Neural cell (in vitro differentiated cells): ENCODE data around the gene CDH4. TPM values are rescaled to one million over a fixed set of nuclear protein-coding genes. Genes with fewer than 3 reads are reported as not detected.

Experiments used
- H2AFZ ChIP-seq: fragments of 200-600, 300-800 bp; sonication (generic), shearing (Covaris generic); 2 replicates; pipeline ENCODE4 v1.6.0; 2014; ENCODE audit warnings: low read depth, mild to moderate bottlenecking, antibody characterized with exemption, low read length, moderate library complexity
- H3F3A ChIP-seq: fragments of 200-600 bp; shearing (Covaris generic); 2 replicates; pipeline ENCODE4 v1.6.1; 2016; ENCODE audit warnings: mild to moderate bottlenecking, moderate library complexity, mixed read lengths, antibody characterized with exemption, low read length; ENCODE audit not compliant: insufficient read depth, poor library complexity, severe bottlenecking
- H3K27ac ChIP-seq: fragments of 200-600, 300-800 bp; sonication (generic), shearing (Covaris generic); 2 replicates; pipeline ENCODE4 v1.5.1; 2014; ENCODE audit warnings: mild to moderate bottlenecking, low read length, moderate library complexity
- H3K27me3 ChIP-seq: fragments of 300-800, 200-600 bp; sonication (generic), shearing (Covaris generic); 2 replicates; pipeline ENCODE4 v1.6.0; 2014; ENCODE audit warnings: mild to moderate bottlenecking, low read depth, low read length, moderate library complexity; ENCODE audit not compliant: insufficient read depth
- H3K36me3 ChIP-seq: fragments of 300-800, 200-600 bp; sonication (generic), shearing (Covaris generic); 2 replicates; pipeline ENCODE4 v1.5.1; 2014; ENCODE audit warnings: mild to moderate bottlenecking, antibody characterized with exemption, low read length, moderate library complexity; ENCODE audit not compliant: insufficient read depth
- H3K4me2 ChIP-seq: fragments of 300-800, 200-600 bp; sonication (generic), shearing (Covaris generic); 2 replicates; pipeline ENCODE4 v1.6.0; 2014; ENCODE audit warnings: mild to moderate bottlenecking, low read length
- H3K4me3 ChIP-seq: fragments of 300-800, 200-600 bp; sonication (generic), shearing (Covaris generic); 2 replicates; pipeline ENCODE4 v1.5.1; 2014; ENCODE audit warnings: mild to moderate bottlenecking, low read length, moderate library complexity
- H3K79me2 ChIP-seq: fragments of 200-600 bp; shearing (Covaris generic); replicated peaks from 2 replicates; pipeline ENCODE4 v1.6.0; 2014; ENCODE audit warnings: mild to moderate bottlenecking, low read length, moderate library complexity; ENCODE audit not compliant: insufficient read depth
- H3K9ac ChIP-seq: fragments of 300-800, 200-600 bp; sonication (generic), shearing (Covaris generic); 2 replicates; pipeline ENCODE4 v1.6.1; 2016; ENCODE audit warnings: mild to moderate bottlenecking, low read length, mixed read lengths
- H3K9me2 ChIP-seq: fragments of 200-600 bp; shearing (Covaris generic); 2 replicates; pipeline ENCODE4 v1.6.1; 2016; ENCODE audit warnings: mild to moderate bottlenecking, low read length, mixed read lengths; ENCODE audit not compliant: insufficient read depth
- H3K9me3 ChIP-seq: fragments of 200-600, 300-800 bp; sonication (generic), shearing (Covaris generic); 2 replicates; pipeline ENCODE4 v1.6.1; 2016; ENCODE audit warnings: mild to moderate bottlenecking, mixed run types, low read length, moderate library complexity, mixed read lengths
- H4K20me1 ChIP-seq: fragments of 200-600 bp; shearing (Covaris generic); 2 replicates; pipeline ENCODE4 v1.6.1; 2016; ENCODE audit warnings: mild to moderate bottlenecking, mixed run types; ENCODE audit not compliant: insufficient read depth
- EP300 ChIP-seq: fragments of 450-650 bp; conservative IDR thresholded peaks from 2 replicates; pipeline ENCODE4 v1.6.1; 2014; ENCODE audit warnings: antibody characterized with exemption, mild to moderate bottlenecking, moderate library complexity; ENCODE audit not compliant: poor library complexity, severe bottlenecking
- EZH2 ChIP-seq: fragments of 200-600, 300-800 bp; shearing (Covaris generic), sonication (generic); IDR thresholded peaks from 2 replicates; pipeline ENCODE4 v1.6.1; 2014; ENCODE audit warnings: antibody characterized with exemption, low read length, borderline replicate concordance, mild to moderate bottlenecking; ENCODE audit not compliant: insufficient read depth, poor library complexity, severe bottlenecking
- MXI1 ChIP-seq: fragments of 450-650 bp; conservative IDR thresholded peaks from 2 replicates; pipeline ENCODE4 v1.6.1; 2014; ENCODE audit warnings: antibody characterized with exemption, mild to moderate bottlenecking; ENCODE audit not compliant: poor library complexity, severe bottlenecking
- POLR2AphosphoS5 ChIP-seq: IDR thresholded peaks from 2 replicates; pipeline ENCODE4 v1.6.1; 2012
- RAD21 ChIP-seq: fragments of 450-650 bp; conservative IDR thresholded peaks from 2 replicates; pipeline ENCODE4 v1.6.1; 2014; ENCODE audit warnings: antibody characterized with exemption, mild to moderate bottlenecking, moderate library complexity
- SMC3 ChIP-seq: fragments of 450-650 bp; conservative IDR thresholded peaks from 2 replicates; pipeline ENCODE4 v1.6.1; 2014; ENCODE audit warnings: antibody characterized with exemption, mild to moderate bottlenecking, moderate library complexity; ENCODE audit not compliant: poor library complexity
- TAF1 ChIP-seq: IDR thresholded peaks from 2 replicates; pipeline ENCODE4 v1.6.1; 2012; ENCODE audit warnings: low read depth
- polyA plus RNA-seq: library from polyadenylated mRNA; depleted of rRNA; stranded (reverse); fragments of >200 nt; gene quantifications from 2 replicates; pipeline ENCODE4 v1.2.3, GENCODE V29; 2014
- TF ChIP-seq, protein P1 (sequence below): IDR thresholded peaks from 2 replicates; pipeline ENCODE4 v1.6.1; 2012; ENCODE audit warnings: borderline replicate concordance
- TF ChIP-seq, protein P2 (sequence below): fragments of 450-650 bp; IDR thresholded peaks from 2 replicates; pipeline ENCODE4 v1.5.1; 2014; ENCODE audit warnings: antibody characterized with exemption, mild to moderate bottlenecking, moderate library complexity; ENCODE audit not compliant: poor library complexity, severe bottlenecking

Gene CDH4
- polyA plus RNA-seq, 1 donor from 2014 or later, result 24.6 TPM

DNA sequence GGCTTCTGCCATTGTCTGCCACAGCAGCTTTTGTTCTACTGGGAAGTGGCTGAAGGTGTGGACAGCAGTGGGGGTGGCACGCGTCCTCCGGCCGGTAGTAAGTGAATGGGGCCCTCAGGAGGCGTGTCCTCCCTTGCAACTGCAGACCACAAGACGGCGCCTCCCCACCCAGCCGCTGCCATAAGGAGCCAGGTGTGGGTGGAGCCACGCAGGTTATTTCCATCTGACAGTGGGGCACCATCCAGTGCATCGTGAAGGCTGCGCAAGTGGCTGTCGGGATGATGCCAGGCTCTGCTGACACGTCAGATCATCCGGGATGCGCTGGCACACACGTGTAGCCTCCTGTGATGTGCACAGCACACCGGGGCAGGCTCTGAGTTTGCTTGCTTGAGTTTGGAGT is 379.7 kb downstream of the CDH4 start:
- TF ChIP-seq MXI1 (no peak), SMC3 (no peak), EZH2 (no peak), POLR2AphosphoS5 (no peak), RAD21 (no peak), TAF1 (no peak)
- TF ChIP-seq, protein P1, sequence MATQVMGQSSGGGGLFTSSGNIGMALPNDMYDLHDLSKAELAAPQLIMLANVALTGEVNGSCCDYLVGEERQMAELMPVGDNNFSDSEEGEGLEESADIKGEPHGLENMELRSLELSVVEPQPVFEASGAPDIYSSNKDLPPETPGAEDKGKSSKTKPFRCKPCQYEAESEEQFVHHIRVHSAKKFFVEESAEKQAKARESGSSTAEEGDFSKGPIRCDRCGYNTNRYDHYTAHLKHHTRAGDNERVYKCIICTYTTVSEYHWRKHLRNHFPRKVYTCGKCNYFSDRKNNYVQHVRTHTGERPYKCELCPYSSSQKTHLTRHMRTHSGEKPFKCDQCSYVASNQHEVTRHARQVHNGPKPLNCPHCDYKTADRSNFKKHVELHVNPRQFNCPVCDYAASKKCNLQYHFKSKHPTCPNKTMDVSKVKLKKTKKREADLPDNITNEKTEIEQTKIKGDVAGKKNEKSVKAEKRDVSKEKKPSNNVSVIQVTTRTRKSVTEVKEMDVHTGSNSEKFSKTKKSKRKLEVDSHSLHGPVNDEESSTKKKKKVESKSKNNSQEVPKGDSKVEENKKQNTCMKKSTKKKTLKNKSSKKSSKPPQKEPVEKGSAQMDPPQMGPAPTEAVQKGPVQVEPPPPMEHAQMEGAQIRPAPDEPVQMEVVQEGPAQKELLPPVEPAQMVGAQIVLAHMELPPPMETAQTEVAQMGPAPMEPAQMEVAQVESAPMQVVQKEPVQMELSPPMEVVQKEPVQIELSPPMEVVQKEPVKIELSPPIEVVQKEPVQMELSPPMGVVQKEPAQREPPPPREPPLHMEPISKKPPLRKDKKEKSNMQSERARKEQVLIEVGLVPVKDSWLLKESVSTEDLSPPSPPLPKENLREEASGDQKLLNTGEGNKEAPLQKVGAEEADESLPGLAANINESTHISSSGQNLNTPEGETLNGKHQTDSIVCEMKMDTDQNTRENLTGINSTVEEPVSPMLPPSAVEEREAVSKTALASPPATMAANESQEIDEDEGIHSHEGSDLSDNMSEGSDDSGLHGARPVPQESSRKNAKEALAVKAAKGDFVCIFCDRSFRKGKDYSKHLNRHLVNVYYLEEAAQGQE, result no peak
- TF ChIP-seq, protein P2, sequence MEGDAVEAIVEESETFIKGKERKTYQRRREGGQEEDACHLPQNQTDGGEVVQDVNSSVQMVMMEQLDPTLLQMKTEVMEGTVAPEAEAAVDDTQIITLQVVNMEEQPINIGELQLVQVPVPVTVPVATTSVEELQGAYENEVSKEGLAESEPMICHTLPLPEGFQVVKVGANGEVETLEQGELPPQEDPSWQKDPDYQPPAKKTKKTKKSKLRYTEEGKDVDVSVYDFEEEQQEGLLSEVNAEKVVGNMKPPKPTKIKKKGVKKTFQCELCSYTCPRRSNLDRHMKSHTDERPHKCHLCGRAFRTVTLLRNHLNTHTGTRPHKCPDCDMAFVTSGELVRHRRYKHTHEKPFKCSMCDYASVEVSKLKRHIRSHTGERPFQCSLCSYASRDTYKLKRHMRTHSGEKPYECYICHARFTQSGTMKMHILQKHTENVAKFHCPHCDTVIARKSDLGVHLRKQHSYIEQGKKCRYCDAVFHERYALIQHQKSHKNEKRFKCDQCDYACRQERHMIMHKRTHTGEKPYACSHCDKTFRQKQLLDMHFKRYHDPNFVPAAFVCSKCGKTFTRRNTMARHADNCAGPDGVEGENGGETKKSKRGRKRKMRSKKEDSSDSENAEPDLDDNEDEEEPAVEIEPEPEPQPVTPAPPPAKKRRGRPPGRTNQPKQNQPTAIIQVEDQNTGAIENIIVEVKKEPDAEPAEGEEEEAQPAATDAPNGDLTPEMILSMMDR, result no peak
- H3K4me2 ChIP-seq, result no peak overlapping the region
- no peaks in the 10 kb centered on the region for H3F3A ChIP-seq
- no peak overlapping the region for H3K9ac ChIP-seq
- H3K27ac ChIP-seq, result no peak overlapping the region
- H3K27me3 ChIP-seq, result no peaks in the 10 kb centered on the region
- H4K20me1 ChIP-seq, result no peaks in the 10 kb centered on the region
- H3K4me3 ChIP-seq, result no peak overlapping the region
- H3K36me3 ChIP-seq, result no peaks in the 10 kb centered on the region
- no peaks in the 10 kb centered on the region for H3K9me2 ChIP-seq
- no peaks in the 10 kb centered on the region for H3K79me2 ChIP-seq
- H3K9me3 ChIP-seq, result no peaks in the 10 kb centered on the region
- no peak overlapping the region for H2AFZ ChIP-seq

DNA sequence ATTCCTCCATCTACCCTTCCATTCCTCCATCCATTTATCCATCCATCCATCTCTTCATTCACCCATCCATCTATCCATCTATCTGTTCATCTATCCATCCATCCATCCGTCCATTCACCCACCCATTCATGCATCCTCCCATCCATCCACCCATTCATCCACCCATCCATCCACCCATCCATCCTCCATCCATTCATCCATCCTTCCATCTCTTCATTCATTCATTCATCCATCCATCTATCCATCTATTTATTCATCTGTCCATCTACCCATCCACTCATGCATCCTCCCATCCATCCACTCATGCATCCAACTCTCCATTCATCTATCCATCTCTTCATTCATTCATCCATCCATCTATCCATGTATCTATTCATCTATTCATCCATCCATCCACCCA is 380.9 kb downstream of the CDH4 start:
- Histone ChIP-seq H3K9ac (no peak overlapping the region), H2AFZ (no peak overlapping the region), H3F3A (no peaks in the 10 kb centered on the region), H3K9me3 (no peaks in the 10 kb centered on the region), H3K27me3 (no peaks in the 10 kb centered on the region), H3K36me3 (no peaks in the 10 kb centered on the region), H3K4me3 (no peak overlapping the region), H3K27ac (no peak overlapping the region), H4K20me1 (no peaks in the 10 kb centered on the region), H3K9me2 (no peaks in the 10 kb centered on the region), H3K79me2 (no peaks in the 10 kb centered on the region), H3K4me2 (no peak overlapping the region)
- no peak for TF ChIP-seq MXI1
- TF ChIP-seq EP300, result no peak
- no peak for TF ChIP-seq POLR2AphosphoS5
- no peak for TF ChIP-seq TAF1
- TF ChIP-seq, protein P2, result no peak
- TF ChIP-seq EZH2, result no peak
